Ectodermal cell (in vitro differentiated cells): ENCODE results near the gene CNN2.

Experiments
- H3K27ac ChIP-seq: 2 replicates; pipeline ENCODE4 v1.7.0; 2013; ENCODE audit warnings: mild to moderate bottlenecking, low read depth, low read length; ENCODE audit not compliant: insufficient read depth, poor library complexity, severe bottlenecking
- H3K27me3 ChIP-seq: 2 replicates; pipeline ENCODE4 v1.7.0; 2013; ENCODE audit warnings: mild to moderate bottlenecking, low read length; ENCODE audit not compliant: insufficient read depth, control insufficient read depth, poor library complexity, severe bottlenecking
- H3K36me3 ChIP-seq: one replicate; pipeline ENCODE4 v1.7.0; 2013; ENCODE audit warnings: low read length; ENCODE audit not compliant: control insufficient read depth, insufficient read depth
- H3K4me1 ChIP-seq: one replicate; pipeline ENCODE4 v1.7.0; 2013; ENCODE audit warnings: low read length; ENCODE audit not compliant: control insufficient read depth, insufficient read depth
- H3K4me3 ChIP-seq: 2 replicates; pipeline ENCODE4 v1.7.0; 2013; ENCODE audit warnings: low read depth, low read length, control low read depth; ENCODE audit not compliant: insufficient read depth
- H3K9me3 ChIP-seq: 2 replicates; pipeline ENCODE4 v1.7.0; 2013; ENCODE audit warnings: mild to moderate bottlenecking, low read length, moderate library complexity; ENCODE audit not compliant: control insufficient read depth
- WGBS, 2 experiments: methylation state at CpG; one replicate each; pipeline ENCODE4 v1.1.7; 2013; ENCODE audit warnings: missing lambda C conversion rate in 2 of 2; 5-methylcytosine and 5-hydroxymethylcytosine counted together

The CNN2 gene

DNA sequence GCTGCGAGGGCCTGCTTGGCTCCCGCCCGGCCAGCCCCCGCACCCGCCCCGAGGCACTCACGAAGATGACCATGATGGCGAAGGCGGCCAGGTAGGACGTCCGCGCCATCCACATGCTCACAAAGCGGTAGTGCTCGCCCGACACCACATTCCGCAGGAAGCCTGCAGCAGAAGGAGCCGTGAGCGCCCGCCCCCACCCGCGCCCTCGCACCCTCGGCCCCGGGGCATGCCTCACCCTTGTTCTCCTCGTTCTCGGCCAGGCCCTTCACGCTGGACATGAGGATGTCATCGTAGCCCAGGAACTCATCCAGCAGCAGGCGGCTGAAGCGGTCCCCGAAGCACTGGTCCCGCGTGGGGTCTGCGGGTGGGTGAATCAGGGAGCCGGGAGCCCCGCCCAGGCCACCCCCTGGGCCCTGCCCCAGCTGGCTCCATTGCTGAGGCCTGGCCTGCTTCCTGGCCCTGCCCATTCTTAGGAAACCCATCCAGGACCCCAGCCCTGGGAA, 14.5 kb upstream of the CNN2 start:
- H3K9me3 ChIP-seq, result no peaks in the 10 kb centered on the region
- no peak overlapping the region for H3K4me3 ChIP-seq
- H3K36me3 ChIP-seq, result peaks cover 5% of the 10 kb centered on the region
- no peaks in the 10 kb centered on the region for H3K27me3 ChIP-seq
- no peak overlapping the region for H3K27ac ChIP-seq
- 97% methylated on average over 36 of the region's 36 CpGs for WGBS, 2 experiments
- peaks cover 14% of the 10 kb centered on the region for H3K4me1 ChIP-seq

GRCh38 chr19:1012334-1012733, 14.1 kb upstream of the CNN2 start:
- Histone ChIP-seq H3K27me3 (no peaks in the 10 kb centered on the region), H3K36me3 (peaks cover 5% of the 10 kb centered on the region), H3K4me1 (peaks cover 18% of the 10 kb centered on the region), H3K4me3 (no peak overlapping the region), H3K9me3 (no peaks in the 10 kb centered on the region), H3K27ac (no peak overlapping the region)
- 95% methylated on average over 18 of the region's 18 CpGs for WGBS, 2 experiments

DNA sequence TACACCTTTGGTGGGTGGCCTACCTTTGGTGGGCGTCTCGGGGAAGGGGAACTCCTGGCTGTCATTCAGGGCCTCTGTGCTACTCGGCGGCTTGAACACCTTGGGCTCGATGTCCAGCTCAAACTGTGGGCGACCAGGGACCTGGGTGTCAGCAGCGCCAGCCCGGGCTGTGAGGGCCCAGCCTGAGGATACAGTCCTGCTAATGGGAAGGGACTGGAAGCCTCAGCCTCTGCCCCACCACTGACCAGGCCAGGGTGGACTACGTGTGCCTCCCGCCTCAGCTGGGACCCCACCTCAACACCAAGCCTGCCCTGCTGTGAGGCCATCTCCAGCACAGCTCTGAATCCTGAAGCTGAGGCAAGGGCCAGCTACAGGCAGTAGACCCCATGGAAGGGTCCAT, 13.2 kb upstream of the CNN2 start:
- WGBS, 2 experiments, result 95 to 97% methylated on average over 10 of the region's 10 CpGs
- Histone ChIP-seq H3K9me3 (no peaks in the 10 kb centered on the region), H3K27me3 (no peaks in the 10 kb centered on the region), H3K4me3 (no peak overlapping the region), H3K27ac (no peak overlapping the region), H3K36me3 (peaks cover 5% of the 10 kb centered on the region), H3K4me1 (peaks cover 21% of the 10 kb centered on the region)

GRCh38 chr19:1014161-1015060, 12.0 kb upstream of the CNN2 start:
- 95% methylated on average over 49 of the region's 49 CpGs for WGBS, 2 experiments
- H3K9me3 ChIP-seq, result no peaks in the 10 kb centered on the region
- H3K27ac ChIP-seq, result no peak overlapping the region
- H3K4me1 ChIP-seq, result peaks cover 27% of the 10 kb centered on the region
- H3K4me3 ChIP-seq, result no peak overlapping the region
- H3K36me3 ChIP-seq, result peaks cover 5% of the 10 kb centered on the region
- H3K27me3 ChIP-seq, result no peaks in the 10 kb centered on the region

DNA sequence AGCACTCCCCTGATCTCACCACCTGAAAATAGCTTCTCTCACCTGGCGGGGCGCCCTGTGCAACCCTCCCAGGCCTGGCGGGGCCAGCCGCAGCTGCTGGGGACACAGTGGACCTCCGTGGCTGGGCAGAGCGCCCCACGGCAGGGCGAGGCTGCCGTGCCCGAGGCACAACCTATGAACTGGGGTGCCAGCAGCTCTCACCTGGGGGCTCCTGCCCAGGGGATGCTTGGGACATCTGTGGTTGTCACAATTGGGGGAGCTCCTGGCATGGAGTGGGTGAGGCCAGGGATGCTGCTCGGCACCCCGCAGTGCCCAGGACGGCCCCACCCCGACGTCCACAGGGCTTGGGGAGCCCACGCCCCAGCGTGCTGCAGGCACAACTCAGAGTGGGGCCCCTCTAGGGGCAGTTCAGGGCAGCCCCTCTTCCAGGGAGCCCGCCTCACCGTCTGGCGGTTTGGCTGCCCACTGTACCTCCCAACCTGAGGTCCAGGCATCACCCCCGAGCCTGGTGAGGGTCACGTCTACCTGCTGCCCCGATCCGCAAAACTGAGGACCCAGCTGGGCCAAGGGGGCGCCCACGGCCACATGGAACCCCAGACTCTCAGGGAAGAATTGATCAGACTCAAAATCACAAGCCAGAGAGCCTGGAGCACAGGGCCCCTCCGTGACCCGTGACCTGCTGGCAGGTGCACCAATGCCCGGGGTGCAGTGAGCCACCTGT, 11.2 kb upstream of the CNN2 start:
- H3K36me3 ChIP-seq, result peaks cover 5% of the 10 kb centered on the region
- H3K27ac ChIP-seq, result no peak overlapping the region
- no peaks in the 10 kb centered on the region for H3K27me3 ChIP-seq
- peaks cover 34% of the 10 kb centered on the region for H3K4me1 ChIP-seq
- H3K4me3 ChIP-seq, result no peak overlapping the region
- H3K9me3 ChIP-seq, result no peaks in the 10 kb centered on the region
- 94% methylated on average over 29 of the region's 29 CpGs for WGBS, 2 experiments

- peak overlapping the region; percentile 5 for H3K4me3 ChIP-seq
- H3K27ac ChIP-seq, result peak overlapping the region; percentile 12
- peaks cover 34% of the 10 kb centered on the region for H3K4me1 ChIP-seq
- no peaks in the 10 kb centered on the region for H3K9me3 ChIP-seq
- peaks cover 5% of the 10 kb centered on the region for H3K36me3 ChIP-seq
- no peaks in the 10 kb centered on the region for H3K27me3 ChIP-seq
- 55 to 57% methylated on average over 31 of the region's 31 CpGs for WGBS, 2 experiments
Measured at GRCh38 chr19:1015782-1016646, 10.4 kb upstream of the CNN2 start.

DNA sequence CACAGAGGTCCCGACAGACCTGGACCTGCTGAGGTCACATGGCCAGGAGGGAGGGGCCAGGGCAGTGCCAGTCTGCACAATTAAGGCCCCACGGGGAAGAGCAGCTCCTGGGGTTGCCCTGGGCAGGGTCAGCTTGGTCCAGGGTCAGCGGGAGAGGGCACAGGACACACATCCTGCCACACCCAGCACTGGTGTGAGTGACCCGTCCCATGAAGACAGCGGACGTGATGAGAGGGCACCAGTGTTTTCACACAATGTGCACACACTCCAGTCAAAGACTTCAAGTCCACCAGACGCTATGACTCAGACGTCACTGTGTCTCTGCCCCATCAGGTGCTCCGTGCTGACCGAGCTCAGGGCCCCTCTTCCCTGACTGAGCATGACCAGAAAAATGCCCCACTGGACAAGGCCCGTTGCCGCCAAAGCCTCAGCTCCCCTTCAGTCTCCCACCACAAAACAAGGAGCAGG, 9.7 kb upstream of the CNN2 start:
- 79% methylated on average over 12 of the region's 12 CpGs for WGBS, 2 experiments
- Histone ChIP-seq H3K4me1 (peaks cover 34% of the 10 kb centered on the region), H3K36me3 (peaks cover 5% of the 10 kb centered on the region), H3K9me3 (no peaks in the 10 kb centered on the region), H3K27ac (no peak overlapping the region), H3K27me3 (no peaks in the 10 kb centered on the region), H3K4me3 (peak overlapping the region; percentile 5)

DNA sequence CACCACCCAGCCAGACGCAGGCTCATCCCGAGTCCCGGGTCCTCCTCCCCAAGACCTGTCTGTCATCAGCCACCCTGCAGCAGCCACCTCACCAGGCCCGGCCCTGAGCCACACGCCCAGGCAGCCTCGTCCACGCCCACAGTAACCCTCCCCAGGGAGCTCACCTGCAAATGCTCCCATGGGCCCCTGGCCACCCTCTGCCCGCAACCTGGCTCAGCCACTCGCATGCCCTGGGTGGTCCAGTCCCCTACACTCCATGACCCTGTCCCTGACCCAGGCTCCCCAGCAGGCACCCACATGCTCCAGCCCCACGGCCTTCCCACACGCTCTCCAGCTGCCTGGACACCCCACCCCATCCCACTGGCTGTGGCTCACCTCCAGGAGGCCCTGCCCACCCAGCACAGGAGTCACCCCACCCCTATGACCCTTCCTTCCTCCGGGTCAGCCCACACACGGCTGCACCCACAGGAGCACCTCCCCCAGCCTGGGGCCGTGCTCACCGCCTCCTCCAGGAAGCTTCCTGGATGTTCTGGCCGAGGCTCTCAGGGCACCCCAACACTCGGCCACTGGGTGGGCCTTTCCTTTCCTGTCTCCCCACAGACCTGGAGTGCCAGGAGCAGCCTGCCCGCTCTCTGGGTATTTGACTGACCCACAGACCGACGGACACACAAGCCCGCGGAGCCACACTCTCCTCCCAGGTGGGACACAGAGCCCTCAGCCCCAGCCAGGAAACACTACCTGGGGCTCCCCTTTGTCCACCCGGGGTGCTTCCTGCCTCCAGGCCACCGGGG, 9.1 kb upstream of the CNN2 start:
- H3K9me3 ChIP-seq, result no peaks in the 10 kb centered on the region
- no peak overlapping the region for H3K4me3 ChIP-seq
- H3K27me3 ChIP-seq, result no peaks in the 10 kb centered on the region
- H3K4me1 ChIP-seq, result peaks cover 34% of the 10 kb centered on the region
- 88 to 89% methylated on average over 24 of the region's 24 CpGs for WGBS, 2 experiments
- H3K36me3 ChIP-seq, result peaks cover 2% of the 10 kb centered on the region
- no peak overlapping the region for H3K27ac ChIP-seq

DNA sequence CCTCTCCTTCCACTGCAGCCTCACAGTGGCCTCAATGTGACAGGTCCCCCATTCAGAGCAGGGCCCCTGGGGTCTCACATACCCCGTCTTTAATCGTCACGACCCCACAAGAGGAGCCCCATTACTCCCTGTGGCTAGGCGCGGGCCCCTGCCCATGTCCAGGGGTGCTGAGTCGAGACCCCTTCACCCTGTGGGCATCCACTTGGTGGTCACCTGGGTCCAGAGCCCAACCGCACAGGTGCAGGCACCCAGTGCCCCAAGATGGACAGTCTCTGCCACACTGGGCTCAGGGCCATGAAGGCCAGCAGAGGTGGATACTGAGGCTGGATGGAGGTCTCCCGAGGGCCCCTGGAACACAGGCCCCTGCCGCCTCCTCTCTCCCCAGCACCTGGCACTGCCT, 8.5 kb upstream of the CNN2 start:
- Histone ChIP-seq H3K4me1 (peaks cover 34% of the 10 kb centered on the region), H3K27me3 (no peaks in the 10 kb centered on the region), H3K4me3 (no peak overlapping the region), H3K36me3 (no peaks in the 10 kb centered on the region), H3K27ac (no peak overlapping the region), H3K9me3 (no peaks in the 10 kb centered on the region)
- WGBS, 2 experiments, result 96 to 97% methylated on average over 9 of the region's 9 CpGs
